ENCODE data around the gene GTF2F2.

Gene GTF2F2

DNA sequence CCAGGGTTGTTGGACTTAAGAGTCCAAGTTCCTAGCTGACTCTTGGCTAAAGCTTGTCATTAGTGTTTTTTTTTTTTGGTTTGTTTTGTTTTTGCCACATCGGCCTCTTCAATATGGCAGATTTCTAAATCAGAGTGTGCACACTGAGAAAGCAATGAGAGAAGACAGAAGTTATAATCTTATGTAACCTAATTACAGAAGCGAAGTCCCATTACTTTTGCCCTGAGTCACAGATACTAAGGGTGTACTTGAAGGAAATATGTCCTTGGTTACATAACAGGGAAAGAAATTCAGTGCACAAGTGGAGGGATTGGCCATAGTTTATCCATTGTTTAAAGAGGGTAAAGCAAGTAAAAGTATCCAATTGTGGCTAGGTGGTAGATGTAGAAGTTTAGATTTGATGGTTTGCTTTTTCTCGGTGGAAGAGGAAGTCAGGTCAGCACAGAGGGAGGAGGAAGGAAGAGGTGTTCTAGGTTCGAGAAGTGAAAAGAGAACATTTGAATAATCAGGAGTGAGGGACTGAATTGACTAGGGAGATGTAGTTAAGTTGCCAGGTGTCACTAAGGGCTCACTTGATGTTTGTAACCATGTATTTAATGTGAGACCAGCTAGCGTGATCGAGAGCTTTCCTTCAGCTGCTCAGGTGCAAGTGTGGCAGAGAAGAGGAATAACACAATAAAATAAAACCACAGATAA is 12.2 kb downstream of the GTF2F2 start:
- no peak for DNase-seq

DNA sequence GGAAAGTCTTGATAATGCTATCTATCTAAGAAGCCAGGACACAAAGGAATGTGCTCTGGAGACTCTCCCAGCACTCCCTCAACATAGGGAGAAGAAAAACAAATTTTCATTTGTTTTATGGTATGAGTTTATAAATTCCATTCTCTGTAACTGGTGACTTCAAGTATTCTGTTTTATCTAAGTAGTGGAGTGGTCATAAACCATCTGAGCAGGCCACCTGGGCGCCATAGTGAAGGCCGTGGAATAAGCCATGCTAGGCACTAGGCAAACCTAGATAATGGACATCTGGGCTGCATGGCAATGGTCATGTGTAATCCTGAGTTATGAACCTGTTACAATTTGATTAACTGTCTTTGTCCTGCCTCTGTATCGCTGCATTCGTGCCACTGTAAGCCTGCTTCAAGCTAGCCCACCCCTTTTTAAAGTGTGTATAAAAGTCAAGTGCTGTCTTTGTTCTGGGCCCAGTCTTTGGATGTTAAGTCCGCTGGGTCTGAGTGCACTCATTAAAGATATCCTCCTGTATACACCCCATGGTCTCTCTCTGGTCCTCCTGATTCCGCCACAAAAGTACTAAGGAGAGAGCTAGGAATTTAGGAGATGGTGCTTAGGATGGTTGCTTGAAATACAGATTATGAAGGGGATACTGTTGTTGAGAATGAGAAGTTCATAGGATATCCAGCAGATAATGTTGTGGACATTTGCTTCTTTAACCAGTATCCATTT is 13.2 kb downstream of the GTF2F2 start:
- DNase-seq: no peak

DNA sequence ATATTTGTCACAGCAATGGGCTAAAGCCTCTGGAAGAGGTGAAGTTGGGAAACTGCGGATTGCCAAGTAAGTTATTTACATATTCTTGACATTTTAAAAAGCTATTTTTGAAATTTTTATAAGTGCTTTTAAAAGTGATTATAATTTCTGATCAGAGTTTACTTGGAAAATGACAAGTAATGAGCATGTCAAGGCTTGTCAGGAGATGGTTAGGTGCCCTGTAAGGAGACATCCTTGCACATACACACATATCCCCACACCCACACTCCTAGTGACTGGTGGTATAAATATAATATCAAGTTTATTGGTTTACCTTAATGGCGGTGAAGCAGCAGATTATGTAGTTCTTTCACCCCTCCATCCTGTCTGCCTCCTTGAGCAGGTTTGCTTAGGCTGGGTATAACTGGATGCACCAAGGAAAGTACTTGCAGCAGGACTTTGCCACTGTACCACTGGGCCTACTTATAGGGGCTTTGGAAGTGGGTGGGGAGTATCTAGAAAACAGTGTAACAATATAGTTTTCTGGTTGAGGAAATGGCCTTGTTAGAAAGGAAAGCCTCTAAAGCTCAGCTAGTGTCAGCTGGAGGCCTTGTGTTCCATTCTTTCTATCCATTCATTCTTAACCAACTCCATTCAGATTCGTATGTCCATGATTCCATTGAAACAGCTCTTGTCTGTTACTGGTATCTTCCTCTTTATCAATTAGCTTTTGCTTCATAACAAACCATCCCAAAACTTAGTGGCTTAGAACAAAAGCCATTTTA is 16.6 kb downstream of the GTF2F2 start:
- DNase-seq: no peak

GRCh38 chr13:45137526-45137925 is 17.2 kb downstream of the GTF2F2 start:
- no peak for DNase-seq

GRCh38 chr13:45138282-45138681 is 18.0 kb downstream of the GTF2F2 start:
- no peak for DNase-seq

DNA sequence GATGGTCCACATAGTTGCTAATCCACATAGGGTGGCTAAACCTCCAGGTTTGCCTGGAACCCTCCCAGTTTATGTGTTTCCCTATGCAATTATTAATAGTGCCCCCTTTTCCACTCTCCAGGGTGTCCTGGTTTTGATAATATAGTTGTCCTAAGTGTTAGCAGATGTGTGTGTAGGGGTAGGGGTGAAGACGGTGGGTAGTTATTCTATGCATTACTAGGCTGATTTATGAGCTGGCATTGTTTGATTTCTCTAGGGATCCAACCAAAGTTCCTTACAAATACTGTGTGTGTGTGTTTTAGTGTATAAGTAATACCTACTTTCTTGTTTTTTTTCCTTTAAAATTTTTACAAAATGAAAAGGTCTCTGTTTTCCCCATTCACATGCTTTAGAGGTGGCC is 21.1 kb downstream of the GTF2F2 start:
- DNase-seq: no peak

GRCh38 chr13:45142440-45143345 is 22.4 kb downstream of the GTF2F2 start:
- DNase-seq: no peak

GRCh38 chr13:45143346-45143751 is 23.0 kb downstream of the GTF2F2 start:
- no peak for DNase-seq

- no peak for DNase-seq
Observed at GRCh38 chr13:45149964-45150363, 29.7 kb downstream of the GTF2F2 start.

- no peak for DNase-seq
Observed at GRCh38 chr13:45156565-45157361, 36.5 kb downstream of the GTF2F2 start.

DNA sequence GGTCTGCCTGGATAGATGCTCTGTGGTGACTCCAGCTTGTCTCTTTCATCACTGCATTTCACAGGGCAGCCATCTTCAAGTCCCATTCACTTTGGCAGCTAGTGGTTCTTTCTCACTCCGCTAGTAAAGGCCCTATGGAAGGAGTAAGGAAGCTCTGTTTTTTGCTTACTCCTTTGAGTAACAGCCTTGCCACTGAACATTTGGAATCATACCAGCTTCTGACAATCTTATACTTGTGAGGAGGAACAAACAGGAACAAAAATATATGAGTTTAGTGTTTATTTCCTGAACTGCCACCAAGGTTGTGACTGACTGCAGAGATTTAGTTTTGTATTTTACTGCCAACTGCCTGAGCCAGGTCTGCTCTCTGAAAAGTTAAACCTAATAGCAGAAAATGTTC is 41.9 kb downstream of the GTF2F2 start:
- no peak for DNase-seq

GRCh38 chr13:45162821-45163220 is 42.5 kb downstream of the GTF2F2 start:
- DNase-seq: no peak

GRCh38 chr13:45166858-45167257 is 46.5 kb downstream of the GTF2F2 start:
- DNase-seq: no peak

DNA sequence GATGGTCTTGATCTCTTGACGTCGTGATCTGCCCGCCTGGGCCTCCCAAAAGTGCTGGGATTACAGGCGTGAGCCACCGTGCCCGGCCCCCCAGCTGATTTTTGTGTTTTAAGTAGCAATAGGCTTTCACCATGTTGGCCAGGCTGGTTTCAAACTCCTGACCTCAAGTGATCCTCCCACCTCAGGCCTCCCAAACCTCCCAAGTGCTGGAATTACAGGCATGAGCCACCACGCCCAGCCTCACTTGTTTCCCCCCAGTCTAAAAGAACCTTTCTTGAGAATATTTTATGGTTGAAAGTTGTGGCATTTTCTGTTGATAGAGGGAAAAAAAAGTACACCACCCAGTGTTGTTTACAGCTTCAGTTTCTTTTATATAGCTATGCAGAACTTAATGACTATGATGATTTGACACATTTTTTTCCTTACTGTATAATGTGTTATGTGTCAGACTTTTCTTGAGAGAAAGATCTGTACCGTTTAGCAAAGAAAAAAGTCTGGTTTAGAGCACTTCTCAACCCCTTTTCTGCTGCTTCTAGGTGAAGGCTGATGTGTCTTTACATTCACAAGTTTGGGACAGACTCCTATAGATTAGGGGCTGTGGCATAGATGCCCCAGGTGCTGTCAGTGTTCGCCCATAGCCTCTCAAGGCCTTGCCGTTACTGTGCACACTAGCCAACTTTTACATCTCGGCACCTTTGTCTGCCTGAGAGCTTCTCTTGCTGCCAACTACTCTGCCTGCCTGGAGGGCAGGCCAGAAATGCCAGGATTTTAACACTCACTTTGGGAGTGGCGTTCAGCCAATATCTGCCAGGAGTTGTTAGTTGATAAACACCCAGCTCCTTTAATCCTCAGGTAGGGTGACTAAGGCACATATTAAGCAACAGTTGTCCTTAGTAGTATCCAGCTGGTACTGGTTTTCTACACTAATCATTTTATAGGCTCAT is 47.6 kb downstream of the GTF2F2 start:
- DNase-seq: no peak

- DNase-seq: no peak
Observed at GRCh38 chr13:45168555-45168930, 48.2 kb downstream of the GTF2F2 start.

- no peak for DNase-seq
Observed at GRCh38 chr13:45174478-45174877, 54.2 kb downstream of the GTF2F2 start.

DNA sequence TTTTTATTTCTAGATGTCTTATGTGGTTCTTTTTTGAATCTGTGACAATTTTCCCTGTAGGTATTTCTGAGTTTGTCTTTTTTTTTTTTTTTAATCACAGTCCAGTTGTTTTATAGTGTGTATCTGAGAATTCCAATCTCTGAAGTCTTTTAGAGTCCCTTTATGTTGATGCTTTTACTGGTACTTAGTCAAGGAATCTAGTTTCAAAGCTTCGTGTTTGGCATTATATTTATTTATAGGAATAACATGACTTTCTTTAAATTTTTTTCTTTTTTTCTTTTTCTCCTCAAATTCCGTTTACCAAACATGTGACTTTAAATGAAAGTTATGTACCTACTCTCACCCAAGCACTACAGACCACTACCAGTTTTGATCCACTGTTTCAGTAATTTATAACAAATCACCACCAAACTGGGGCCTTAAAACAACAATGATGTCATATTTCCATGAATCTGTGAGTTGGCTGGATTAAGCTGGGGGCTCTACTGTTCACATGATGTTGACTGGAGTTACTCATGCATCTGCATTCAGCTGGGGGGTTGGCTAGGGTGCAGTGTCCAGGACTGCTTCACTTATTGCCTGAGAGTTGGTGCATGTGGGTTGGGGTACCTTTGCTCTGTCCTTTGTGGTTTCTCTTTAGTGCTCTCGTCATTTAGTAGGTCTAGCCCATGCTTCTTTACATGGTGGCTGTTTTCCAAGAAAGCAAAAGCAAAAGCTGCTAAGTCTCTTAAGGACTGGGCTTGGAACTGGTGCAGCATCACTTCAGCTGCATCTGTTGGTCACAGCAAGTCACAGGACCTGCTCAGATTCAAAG is 58.2 kb downstream of the GTF2F2 start:
- DNase-seq: no peak

- no peak for DNase-seq
Observed at GRCh38 chr13:45179428-45179827, 59.1 kb downstream of the GTF2F2 start.

GRCh38 chr13:45180303-45180702 is 60.0 kb downstream of the GTF2F2 start:
- no peak for DNase-seq
